ENCODE measurements around the gene DDX47.
A peak's percentile ranks its signal among the peaks of the same experiment; 100 is the strongest.
"Not testable (repeated sequence)": the region's sequence is repeated elsewhere in the genome, so short reads cannot be mapped to it uniquely, and the experiment has no call there.

DDX47 gene

DNA sequence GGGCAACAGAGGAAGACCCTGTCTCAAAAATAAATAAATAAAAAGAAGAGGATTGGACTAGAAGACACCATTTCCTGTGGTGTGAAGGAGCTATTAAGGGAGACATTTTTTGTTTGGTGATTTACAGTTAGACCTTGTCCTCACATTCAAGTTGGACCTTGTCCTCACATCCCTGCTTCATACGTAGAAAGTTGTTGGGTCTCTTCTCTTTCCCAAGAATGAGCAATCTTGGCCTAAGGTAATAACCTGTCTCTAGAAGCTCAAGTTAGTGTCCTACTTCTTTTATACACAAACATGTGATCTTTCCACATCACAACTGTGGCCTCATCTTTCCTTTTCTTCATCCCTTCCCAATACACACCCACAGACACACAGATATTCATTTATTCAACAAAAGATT lies 14.7 kb upstream of the DDX47 start:
- DNase-seq = no peak

DNA sequence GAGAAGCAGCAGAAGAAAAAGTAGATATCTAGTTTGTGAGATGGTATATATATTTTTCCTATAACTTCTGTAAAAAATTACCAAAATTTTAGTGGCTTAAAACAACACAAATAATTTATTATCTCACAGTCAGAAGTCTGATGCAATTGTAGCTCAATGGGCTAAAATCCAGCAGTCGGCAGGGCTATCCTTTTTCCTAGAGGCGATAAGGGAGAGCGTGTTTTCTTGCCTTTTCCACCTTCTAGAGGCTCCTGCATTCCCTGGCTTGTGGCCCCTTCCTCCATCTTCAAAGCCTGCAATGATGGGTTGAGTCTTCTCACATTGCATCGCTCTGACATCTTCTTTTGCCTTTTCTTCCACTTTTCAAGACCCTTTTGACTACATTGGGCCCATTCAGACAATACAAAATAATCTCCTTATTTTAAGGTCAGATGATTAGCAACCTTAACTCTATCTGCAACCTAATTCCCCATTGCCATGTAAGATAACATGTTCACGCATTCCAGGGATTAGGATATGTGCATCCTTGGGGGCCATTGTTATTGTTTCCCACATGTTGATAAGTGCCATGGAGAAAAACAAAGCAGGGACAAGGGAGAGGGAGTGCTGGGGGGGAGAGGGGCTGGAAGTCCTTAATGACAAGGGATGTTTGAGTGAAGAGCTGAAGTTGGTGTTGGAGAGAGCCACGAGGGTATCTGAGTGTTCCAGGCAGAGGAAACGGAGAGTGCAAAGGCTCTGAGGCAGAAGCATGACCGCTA lies 13.8 kb upstream of the DDX47 start:
- no peak for DNase-seq

DNA sequence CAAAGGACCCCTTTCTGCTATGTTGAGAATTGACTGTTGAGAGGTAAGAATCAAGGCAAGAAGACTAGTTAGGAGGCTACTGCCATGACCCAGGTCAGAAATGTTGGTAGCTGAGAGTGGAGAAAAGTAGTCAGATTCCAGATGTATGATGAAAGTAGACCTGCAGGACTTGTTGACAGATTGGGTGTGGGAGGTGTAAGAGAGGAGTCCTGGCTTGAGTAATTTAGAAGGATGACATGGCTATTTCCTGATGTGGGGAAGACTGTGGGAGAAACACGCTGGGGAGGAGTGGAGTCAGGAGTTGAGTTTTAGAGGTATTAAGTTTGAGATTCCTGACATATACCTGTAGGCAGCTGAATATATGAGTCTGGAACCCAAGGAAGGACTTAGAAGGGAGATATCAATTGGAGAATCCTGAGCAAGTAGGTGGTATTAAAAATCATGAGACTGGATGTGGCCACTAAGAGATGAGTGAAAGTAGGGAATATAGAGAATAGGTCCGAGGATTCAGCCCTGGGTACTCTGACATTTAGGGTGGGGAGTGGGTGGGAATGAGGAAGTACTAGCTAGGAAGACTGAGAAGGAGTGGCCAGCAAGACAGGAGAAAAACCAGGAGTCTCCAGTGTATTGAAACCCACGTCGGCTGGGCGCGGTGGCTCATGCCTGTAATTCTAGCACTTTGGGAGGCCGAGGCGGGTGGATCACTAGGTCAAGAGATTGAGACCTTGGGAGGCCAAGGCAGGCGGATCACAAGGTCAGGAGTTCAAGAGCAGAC lies 12.6 kb upstream of the DDX47 start:
- DNase-seq = no peak

DNA sequence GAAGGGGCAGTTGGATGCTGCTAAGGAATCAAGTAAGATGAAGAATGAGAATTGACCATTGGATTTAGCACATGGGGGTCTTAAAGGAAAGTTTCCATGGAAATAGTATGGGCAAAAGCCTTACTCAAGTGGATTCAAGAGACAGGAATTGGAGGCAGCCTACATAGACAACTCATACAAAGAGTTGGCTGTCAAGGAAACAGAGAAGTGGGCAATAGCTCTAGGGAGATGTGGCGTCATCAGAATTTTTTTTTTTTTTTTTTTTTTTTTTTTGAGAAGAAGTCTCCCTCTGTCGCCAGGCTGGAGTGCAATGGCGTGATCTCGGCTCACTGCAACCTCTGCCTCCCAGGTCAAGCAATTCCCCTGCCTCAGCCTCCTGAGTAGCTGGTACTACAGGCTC lies 11.5 kb upstream of the DDX47 start:
- DNase-seq = not testable (repeated sequence)

GRCh38 chr12:12803186-12803585 lies 10.0 kb upstream of the DDX47 start:
- DNase-seq = peak; percentile 48

DNA sequence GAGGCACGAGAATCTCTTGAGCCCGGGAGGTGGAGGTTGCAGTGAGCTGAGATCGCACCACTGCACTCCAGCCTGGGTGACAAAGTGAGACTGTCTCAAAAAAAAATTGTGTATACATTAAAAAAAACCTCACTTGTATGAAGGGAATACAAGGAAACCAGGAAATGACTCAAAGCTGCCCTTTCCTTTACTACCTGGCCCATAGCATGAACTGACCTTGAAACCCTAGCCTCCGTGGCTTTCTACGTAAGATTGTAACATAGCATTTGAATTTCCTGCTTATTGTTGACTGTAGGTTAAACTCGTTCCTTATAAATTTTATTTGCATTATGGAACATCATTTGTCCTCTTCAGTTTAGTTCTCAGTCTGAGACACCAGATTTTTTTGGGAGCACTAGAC lies 9.1 kb upstream of the DDX47 start:
- DNase-seq = no peak

- no peak for DNase-seq
Measured at GRCh38 chr12:12804432-12804886, 8.7 kb upstream of the DDX47 start.

DNA sequence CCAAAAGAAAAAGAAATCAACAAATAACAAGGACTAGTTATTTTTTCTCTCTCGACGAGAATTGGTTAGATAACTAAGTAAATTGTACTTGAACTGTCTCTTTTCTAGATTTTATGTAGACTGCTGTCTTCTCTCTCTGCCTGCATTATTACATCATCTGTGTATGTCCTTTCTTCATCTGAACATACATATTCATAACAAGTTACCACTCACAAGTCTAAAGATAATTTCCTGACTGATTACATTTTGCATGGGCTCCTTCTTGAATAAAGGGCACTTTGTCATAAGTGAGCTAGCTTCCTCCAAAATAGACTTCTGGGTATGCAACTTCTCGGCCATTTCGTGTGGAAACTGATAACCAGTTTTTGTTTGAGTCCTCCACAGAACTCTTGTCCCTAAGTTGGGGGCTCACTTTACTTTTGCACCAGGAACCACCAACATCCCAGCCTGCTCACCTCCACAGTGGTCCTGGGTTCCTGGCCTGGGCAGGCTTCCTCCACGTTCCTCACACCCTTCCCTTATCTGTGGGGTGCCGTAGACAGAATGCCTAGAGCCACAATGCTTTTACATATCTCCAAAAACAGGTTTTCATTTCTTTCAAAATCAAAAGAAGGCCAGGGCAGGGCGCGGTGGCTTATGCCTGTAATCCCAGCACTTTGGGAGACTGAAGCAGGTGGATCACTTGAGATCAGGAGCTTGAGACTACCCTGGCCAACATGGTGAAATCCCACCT lies 6.2 kb upstream of the DDX47 start:
- DNase-seq = no peak

- not testable (repeated sequence) for DNase-seq
Measured at GRCh38 chr12:12807517-12807903, 5.6 kb upstream of the DDX47 start.

GRCh38 chr12:12807970-12808702 lies 5.0 kb upstream of the DDX47 start:
- peak; percentile 75 for DNase-seq

DNA sequence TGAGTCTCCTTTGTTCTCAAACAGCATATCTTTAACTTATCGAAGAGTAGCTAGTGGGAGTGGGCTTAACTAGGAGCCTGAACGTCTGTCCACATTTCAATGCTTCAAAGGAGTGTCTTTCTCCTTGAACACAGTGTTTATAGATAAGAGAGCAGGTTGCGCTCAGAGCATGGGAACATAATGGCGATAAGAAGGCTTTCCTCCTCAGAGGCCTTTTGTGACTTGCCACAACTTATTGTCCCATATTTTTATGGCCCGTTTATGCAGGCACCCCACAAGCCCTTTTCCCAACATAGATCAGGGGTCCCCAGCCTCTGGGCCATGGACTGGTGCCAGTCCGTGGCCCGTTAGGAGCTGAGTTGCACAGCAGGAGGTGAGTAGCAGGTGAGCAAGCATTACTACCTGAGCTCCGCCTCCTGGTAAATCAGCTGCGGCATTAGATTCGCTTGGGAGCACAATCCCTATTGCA lies 2.6 kb upstream of the DDX47 start:
- no peak for DNase-seq

DNA sequence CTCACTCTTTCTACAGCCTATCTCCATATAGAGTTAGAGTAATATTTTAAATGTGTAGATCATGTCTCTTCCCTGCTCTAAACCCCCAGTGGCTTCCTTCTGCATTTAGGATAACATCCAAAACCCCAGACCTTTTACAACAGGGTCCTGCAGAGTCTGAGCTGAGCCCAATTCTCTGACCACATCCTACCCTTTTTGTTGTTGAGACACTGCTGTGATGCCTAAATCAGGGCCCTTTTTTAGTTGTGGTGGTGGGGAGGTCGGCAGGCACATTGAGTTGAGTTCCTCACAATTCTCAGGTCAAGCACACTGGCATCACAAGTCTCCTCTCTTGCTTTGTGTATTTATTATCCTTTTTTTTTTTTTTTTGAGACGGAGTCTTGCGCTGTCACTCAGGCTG lies 1.8 kb upstream of the DDX47 start:
- DNase-seq = no peak

DNA sequence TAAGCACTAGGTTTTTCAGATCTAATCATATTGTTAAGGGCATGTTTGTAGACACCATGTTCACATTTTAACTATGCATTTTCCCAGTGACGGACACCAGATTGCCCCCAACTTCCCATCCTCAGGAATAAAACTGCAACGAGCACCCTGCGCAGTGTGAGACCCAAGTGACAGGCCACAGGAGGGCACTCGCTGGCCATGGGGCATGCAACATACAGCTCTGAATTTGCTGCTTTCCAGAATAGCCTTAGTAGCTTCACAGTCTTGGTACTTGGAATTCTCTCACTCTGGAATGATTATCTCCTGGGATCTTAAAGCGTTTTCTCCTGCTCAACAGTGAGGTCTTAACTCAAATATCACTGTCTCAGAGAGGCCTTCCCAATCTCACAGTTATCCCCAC lies 972 bp upstream of the DDX47 start:
- no peak for DNase-seq

DNA sequence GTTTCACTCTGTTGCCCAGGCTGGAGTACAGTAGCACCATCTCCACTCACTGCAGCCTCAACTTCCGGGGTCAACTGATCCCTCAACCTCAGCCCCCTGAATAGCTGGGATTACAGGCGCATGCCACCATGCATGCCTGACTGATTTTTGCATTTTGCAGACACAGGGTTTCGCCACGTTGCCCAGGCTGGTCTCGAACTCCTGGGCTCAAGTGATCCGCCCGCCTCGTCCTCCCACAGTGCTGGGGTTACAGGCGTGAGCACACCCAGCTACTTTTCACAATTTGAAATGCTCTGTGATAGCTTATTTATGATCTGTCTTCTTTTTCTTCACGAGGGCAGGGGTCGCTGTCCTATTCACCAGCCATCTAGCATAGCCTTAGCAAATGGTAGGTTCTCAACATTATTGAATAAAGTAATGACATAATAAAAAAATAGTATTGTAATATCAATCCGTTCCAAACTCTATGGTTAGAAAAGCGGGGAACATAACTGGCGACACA lies 477 bp upstream of the DDX47 start:
- no peak for DNase-seq

DNA sequence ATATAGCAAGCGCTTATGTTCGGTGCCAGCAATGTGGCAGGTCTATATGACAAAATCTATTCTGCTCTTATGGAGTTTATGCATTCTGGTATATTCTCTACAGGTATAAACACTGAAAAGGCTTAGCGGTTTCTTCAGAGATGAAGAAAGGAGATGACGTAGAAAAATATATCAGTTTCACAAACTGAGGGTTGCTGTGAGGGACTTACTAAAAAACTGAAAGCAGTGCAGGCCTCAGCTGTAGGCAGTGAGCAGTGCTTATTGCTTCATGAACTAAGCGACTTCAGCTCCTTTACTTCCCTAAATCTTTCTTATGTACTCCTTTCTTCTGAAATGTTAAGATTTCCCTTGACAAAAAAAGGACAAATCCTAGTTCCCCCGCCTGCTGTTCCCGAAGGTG lies 4.5 kb downstream of the DDX47 start:
- no peak for DNase-seq

DNA sequence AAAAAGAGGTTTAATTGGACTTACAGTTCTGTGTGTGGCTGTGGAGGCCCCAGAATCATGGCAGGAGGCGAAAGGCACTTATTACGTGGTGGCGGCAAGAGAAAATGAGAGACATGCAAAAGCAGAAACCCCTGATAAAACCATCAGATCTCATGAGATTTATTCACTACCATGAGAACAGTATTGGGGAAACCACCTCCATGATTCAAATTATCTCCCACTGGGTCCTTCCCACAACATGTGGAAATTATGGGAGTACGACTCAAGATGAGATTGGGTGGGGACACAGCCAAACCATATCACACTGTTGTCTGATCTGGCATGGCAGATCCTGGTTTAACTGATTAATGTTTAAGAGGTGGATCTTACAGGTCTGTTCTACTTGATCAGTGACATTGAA lies 5.6 kb downstream of the DDX47 start:
- no peak for DNase-seq

DNA sequence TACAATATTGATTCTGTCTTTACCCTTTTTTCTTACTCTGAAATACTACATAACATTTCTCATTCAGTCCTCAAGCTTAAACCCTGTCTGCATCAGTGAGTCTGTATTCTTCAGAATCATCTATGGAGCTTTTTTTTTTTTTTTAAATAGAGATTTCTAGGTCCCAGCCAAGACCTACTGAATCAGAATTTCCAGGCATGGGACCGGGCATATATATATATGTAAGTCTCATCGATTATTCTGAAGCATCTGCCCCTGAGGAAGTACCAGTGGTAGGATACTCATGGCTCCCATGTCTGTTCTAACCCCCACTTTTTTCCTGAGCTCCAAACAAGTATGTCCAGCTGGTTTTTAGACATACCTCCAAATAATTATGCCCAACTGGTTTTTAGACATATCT lies 6.1 kb downstream of the DDX47 start:
- no peak for DNase-seq

DNA sequence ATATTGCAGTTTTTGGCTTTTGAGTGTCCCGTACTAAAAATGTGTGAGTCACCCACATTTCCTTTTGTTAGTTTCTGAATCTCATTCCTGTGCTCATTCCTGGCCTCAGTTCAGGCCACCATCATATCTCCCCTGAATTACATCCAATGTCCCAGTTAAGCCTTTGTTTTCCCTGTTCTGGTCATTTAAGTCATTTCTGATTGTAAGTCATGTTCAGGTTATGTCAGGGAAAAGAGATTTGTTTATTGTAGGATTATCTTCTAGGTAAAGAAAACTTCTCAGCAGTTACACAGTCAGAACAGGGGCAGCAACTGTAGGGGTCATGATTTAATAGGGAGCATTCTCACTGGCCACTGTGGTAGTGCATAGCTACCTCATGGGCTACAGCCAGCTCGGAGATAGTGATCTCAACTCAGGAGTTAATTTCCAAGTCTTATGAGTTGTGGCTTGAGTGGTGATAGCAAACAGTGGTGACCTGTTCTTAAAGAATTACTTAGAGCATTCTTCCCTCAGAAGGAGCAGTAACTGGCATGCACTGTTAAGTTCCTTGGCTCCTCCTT lies 6.7 kb downstream of the DDX47 start:
- no peak for DNase-seq

DNA sequence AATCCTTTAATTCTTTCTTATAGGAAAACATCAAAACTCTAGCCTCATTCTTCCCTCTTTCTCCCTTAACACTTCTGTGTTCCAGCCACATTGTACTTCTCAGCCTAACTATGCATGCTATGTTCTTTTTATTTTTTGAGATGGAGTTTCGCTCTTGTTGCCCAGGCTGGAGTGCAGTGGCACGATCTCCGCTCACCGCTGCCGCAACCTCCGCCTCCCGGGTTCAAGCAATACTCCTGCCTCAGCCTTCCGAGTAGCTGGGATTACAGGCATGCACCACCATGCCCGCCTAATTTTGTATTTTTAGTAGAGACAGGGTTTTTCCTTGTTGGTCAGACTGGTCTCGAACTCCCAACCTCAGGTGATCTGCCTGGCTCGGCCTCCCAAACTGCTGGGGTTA lies 7.2 kb downstream of the DDX47 start:
- DNase-seq = not testable (repeated sequence)

GRCh38 chr12:12821975-12822374 lies 8.8 kb downstream of the DDX47 start:
- DNase-seq = no peak

GRCh38 chr12:12822886-12823285 lies 9.7 kb downstream of the DDX47 start:
- no peak for DNase-seq

GRCh38 chr12:12823300-12823699 lies 10.2 kb downstream of the DDX47 start:
- no peak for DNase-seq
